Adipocyte (in vitro differentiated cells): ENCODE data around the gene KRTAP4-6.
"Not testable (repeated sequence)": the region's sequence is repeated elsewhere in the genome, so short reads cannot be mapped to it uniquely, and the experiment has no call there.

Experiments
- DNase-seq: peaks from one replicate; pipeline ENCODE4 v3.0.0-alpha.2; 2015; ENCODE audit warnings: low read depth
- H3K27me3 ChIP-seq: replicated peaks from 2 replicates; pipeline ENCODE4 v1.7.0; 2013; ENCODE audit warnings: mild to moderate bottlenecking, low read length, moderate library complexity; ENCODE audit not compliant: control insufficient read depth, insufficient read depth
- H3K36me3 ChIP-seq: 2 replicates; pipeline ENCODE4 v1.7.0; 2013; ENCODE audit warnings: low read length, mild to moderate bottlenecking, moderate library complexity; ENCODE audit not compliant: control insufficient read depth, insufficient read depth, severe bottlenecking
- H3K4me1 ChIP-seq: 2 replicates; pipeline ENCODE4 v1.7.0; 2013; ENCODE audit warnings: mild to moderate bottlenecking, low read length, moderate library complexity; ENCODE audit not compliant: control insufficient read depth, insufficient read depth
- H3K4me3 ChIP-seq: 2 replicates; pipeline ENCODE4 v1.7.0; 2013; ENCODE audit warnings: mild to moderate bottlenecking, low read length, moderate library complexity
- H3K9ac ChIP-seq: 2 replicates; pipeline ENCODE4 v1.7.0; 2013; ENCODE audit warnings: mild to moderate bottlenecking, low read length, moderate library complexity
- H3K9me3 ChIP-seq: 2 replicates; pipeline ENCODE4 v1.7.0; 2013; ENCODE audit warnings: mild to moderate bottlenecking, low read length, moderate library complexity; ENCODE audit not compliant: control insufficient read depth

Gene KRTAP4-6

GRCh38 chr17:41140360-41141131 lies at the start of gene KRTAP4-6:
Gene KRTAP4-6 (minus strand): TSS chr17:41140544. CDS start chr17:41140487, 57 bp downstream.
- no peaks in the 10 kb centered on the region for H3K4me1 ChIP-seq
- no peaks in the 10 kb centered on the region for H3K36me3 ChIP-seq
- no peak within 1 kb of the TSS for H3K4me3 ChIP-seq
- H3K9me3 ChIP-seq = peaks cover 13% of the 10 kb centered on the region
- no peak within 1 kb of the TSS for H3K9ac ChIP-seq
- no peaks in the 10 kb centered on the region for H3K27me3 ChIP-seq
- DNase-seq = peak; percentile 41

GRCh38 chr17:41189837-41190318 lies 49.5 kb upstream of the KRTAP4-6 start, which contains the start of gene KRTAP9-1:
Gene KRTAP9-1 (plus strand): TSS chr17:41189887. CDS start chr17:41189887, 0 bp downstream.
- H3K9ac ChIP-seq, H3K4me1 ChIP-seq, H3K36me3 ChIP-seq, H3K4me3 ChIP-seq, H3K9me3 ChIP-seq, H3K27me3 ChIP-seq, DNase-seq: not testable (repeated sequence)

DNA sequence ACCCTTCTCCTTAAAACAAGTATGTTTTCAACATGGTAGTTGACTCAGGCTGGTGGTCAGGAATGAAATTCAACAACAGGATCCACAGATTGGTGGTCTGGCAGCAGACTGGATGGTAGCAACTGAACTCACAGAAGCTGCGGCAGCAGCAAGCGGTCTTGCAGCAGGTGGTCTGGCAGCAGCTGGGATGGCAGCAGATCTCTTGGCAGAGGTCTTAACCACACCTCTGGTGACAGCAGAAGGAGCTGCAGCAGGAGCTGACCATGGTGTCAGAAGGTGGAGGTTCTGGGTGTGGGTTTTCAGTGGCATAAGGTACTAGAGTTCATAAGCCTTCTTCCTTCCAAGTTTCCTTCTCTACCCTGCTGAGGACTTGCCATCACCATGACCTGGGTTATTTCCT lies 46.5 kb upstream of the KRTAP4-6 start:
- H3K36me3 ChIP-seq = no peaks in the 10 kb centered on the region
- no peak overlapping the region for H3K4me3 ChIP-seq
- DNase-seq = no peak

DNA sequence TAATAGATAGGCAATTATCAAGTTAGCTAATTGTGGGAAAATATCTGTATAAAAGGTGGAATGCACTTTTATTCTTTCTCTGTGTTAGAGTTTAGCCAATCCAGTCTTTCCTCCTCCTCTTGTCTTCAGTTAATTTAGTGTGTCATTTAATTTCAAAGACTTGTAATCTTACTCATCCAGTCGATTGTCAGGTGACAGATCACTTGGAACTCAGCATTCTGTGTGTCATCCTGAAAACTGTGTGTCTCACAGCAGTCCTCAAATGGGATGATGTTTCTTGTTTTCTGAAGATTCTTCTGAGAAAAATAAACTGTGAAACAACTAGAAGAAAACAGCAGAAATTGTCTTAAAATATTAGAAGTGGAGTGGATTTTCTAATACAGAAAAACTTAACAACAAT lies 44.7 kb upstream of the KRTAP4-6 start:
- no peak for DNase-seq
- no peaks in the 10 kb centered on the region for H3K4me1 ChIP-seq
- no peak overlapping the region for H3K4me3 ChIP-seq
- H3K27me3 ChIP-seq = no peaks in the 10 kb centered on the region
- no peaks in the 10 kb centered on the region for H3K36me3 ChIP-seq
- no peaks in the 10 kb centered on the region for H3K9me3 ChIP-seq
- H3K9ac ChIP-seq = no peak overlapping the region

More for the DNA sequence above, 46.5 kb upstream of the KRTAP4-6 start:
- Histone ChIP-seq H3K4me1 (no peaks in the 10 kb centered on the region), H3K9ac (no peak overlapping the region), H3K27me3 (no peaks in the 10 kb centered on the region), H3K9me3 (no peaks in the 10 kb centered on the region)

- Histone ChIP-seq H3K4me3 (no peak within 1 kb of the TSS), H3K4me1 (peaks cover 2% of the 10 kb centered on the region), H3K9me3 (no peaks in the 10 kb centered on the region), H3K9ac (no peak within 1 kb of the TSS), H3K36me3 (no peaks in the 10 kb centered on the region), H3K27me3 (no peaks in the 10 kb centered on the region)
- no peak for DNase-seq
Observed at GRCh38 chr17:41184480-41184961, 44.2 kb upstream of the KRTAP4-6 start, which contains the start of gene KRTAP4-1. Gene KRTAP4-1 (minus strand): TSS chr17:41184911. CDS start chr17:41184854, 57 bp downstream.

GRCh38 chr17:41178843-41179616 lies 38.7 kb upstream of the KRTAP4-6 start:
- Histone ChIP-seq H3K4me3 (no peak overlapping the region), H3K27me3 (no peaks in the 10 kb centered on the region), H3K9me3 (no peaks in the 10 kb centered on the region), H3K9ac (no peak overlapping the region), H3K4me1 (peaks cover 14% of the 10 kb centered on the region), H3K36me3 (no peaks in the 10 kb centered on the region)
- DNase-seq = peak; percentile 27

GRCh38 chr17:41178341-41178740 lies 38.0 kb upstream of the KRTAP4-6 start:
- no peaks in the 10 kb centered on the region for H3K27me3 ChIP-seq
- H3K4me1 ChIP-seq = peaks cover 14% of the 10 kb centered on the region

GRCh38 chr17:41177727-41178271 lies 37.5 kb upstream of the KRTAP4-6 start, which contains the start of gene KRTAP4-2:
Gene KRTAP4-2 (minus strand): TSS chr17:41178221. CDS start chr17:41178164, 57 bp downstream.
- Histone ChIP-seq H3K27me3 (no peaks in the 10 kb centered on the region), H3K9me3 (no peaks in the 10 kb centered on the region), H3K4me3 (no peak within 1 kb of the TSS), H3K36me3 (no peaks in the 10 kb centered on the region), H3K4me1 (peaks cover 14% of the 10 kb centered on the region), H3K9ac (no peak within 1 kb of the TSS)
- DNase-seq = no peak

More at GRCh38 chr17:41178341-41178740, 38.0 kb upstream of the KRTAP4-6 start:
- H3K9me3 ChIP-seq = no peaks in the 10 kb centered on the region
- no peaks in the 10 kb centered on the region for H3K36me3 ChIP-seq
- no peak overlapping the region for H3K9ac ChIP-seq
- no peak overlapping the region for H3K4me3 ChIP-seq
- DNase-seq = peak; percentile 2

DNA sequence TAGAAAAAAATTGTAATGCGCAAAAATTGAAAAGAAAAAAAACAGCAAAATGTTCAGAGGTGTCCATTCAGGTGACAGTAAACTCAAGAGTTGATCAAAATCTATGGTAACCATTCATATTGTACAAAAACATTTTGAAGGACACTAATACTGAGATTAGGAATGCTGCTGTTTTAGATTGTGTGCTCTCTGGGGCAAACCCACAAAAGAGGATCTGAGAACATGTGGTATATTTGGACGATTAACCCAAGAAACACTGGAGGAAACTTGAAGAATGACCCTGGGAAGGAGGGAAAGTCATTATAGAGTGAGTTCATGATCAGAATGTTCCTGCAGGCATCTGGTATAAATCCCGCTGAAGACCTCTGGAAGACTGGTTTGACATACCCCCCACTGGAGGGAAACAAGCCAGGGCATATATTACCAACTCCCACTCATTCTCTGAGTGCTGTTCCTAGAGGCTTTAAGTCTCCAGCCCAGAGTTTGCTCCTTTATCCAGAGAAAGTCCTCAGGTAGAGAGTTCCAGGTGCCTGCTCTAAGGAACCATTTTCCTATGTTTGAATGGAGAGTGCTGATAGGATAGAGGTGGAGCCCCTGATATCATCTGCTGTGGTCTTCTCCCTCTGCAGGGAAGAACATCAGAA lies 36.5 kb upstream of the KRTAP4-6 start:
- DNase-seq = no peak
- Histone ChIP-seq H3K9ac (no peak overlapping the region), H3K27me3 (no peaks in the 10 kb centered on the region), H3K9me3 (no peaks in the 10 kb centered on the region), H3K4me3 (no peak overlapping the region), H3K36me3 (no peaks in the 10 kb centered on the region), H3K4me1 (peaks cover 14% of the 10 kb centered on the region)

GRCh38 chr17:41171886-41172285 lies 31.5 kb upstream of the KRTAP4-6 start:
- H3K9ac ChIP-seq = no peak overlapping the region

More at GRCh38 chr17:41171886-41172285, 31.5 kb upstream of the KRTAP4-6 start:
- Histone ChIP-seq H3K4me1 (no peaks in the 10 kb centered on the region), H3K27me3 (no peaks in the 10 kb centered on the region), H3K4me3 (no peak overlapping the region), H3K9me3 (no peaks in the 10 kb centered on the region), H3K36me3 (no peaks in the 10 kb centered on the region)
- DNase-seq = no peak
